Measurements from ENCODE around the gene ST8SIA5.

Gene ST8SIA5

GRCh38 chr18:46712406-46712805 is 44.4 kb downstream of the ST8SIA5 start:
- peak; percentile 31 for DNase-seq (ENCODE audit: extremely low read depth, low read depth)
- no peak for TF ChIP-seq CTCF (IDR thresholded peaks at IDR 0.05; ENCODE audit: low read depth, low read length)

- DNase-seq (ENCODE audit: extremely low read depth, low read depth) = no peak
These were observed 45.4 kb downstream of the ST8SIA5 start for GRCh38 chr18:46711444-46711863.

GRCh38 chr18:46706968-46707367 is 49.9 kb downstream of the ST8SIA5 start:
- no peak for DNase-seq (ENCODE audit: extremely low read depth, low read depth)
- TF ChIP-seq CTCF (IDR thresholded peaks at IDR 0.05; ENCODE audit: low read depth, low read length) = no peak

More at GRCh38 chr18:46711444-46711863, 45.4 kb downstream of the ST8SIA5 start:
- TF ChIP-seq CTCF (IDR thresholded peaks at IDR 0.05; ENCODE audit: low read depth, low read length) = no peak

GRCh38 chr18:46705521-46705920 is 51.3 kb downstream of the ST8SIA5 start:
- TF ChIP-seq CTCF (IDR thresholded peaks at IDR 0.05; ENCODE audit: low read depth, low read length) = no peak
- DNase-seq (ENCODE audit: extremely low read depth, low read depth) = no peak

GRCh38 chr18:46704816-46705215 is 52.0 kb downstream of the ST8SIA5 start:
- no peak for TF ChIP-seq CTCF (IDR thresholded peaks at IDR 0.05; ENCODE audit: low read depth, low read length)
- no peak for DNase-seq (ENCODE audit: extremely low read depth, low read depth)

- DNase-seq (ENCODE audit: extremely low read depth, low read depth) = no peak
- no peak for TF ChIP-seq CTCF (IDR thresholded peaks at IDR 0.05; ENCODE audit: low read depth, low read length)
These were observed 52.7 kb downstream of the ST8SIA5 start for GRCh38 chr18:46704189-46704588.

GRCh38 chr18:46702471-46702870 is 54.4 kb downstream of the ST8SIA5 start:
- no peak for DNase-seq (ENCODE audit: extremely low read depth, low read depth)
- no peak for TF ChIP-seq CTCF (IDR thresholded peaks at IDR 0.05; ENCODE audit: low read depth, low read length)

All from AG09319 (cell line).